CD4-positive, alpha-beta T cell treated with Interleukin-2 at 100 ng/mL for 4 hours (primary cell): ENCODE data around the gene KIR2DL1.
"Not testable (repeated sequence)": the region's sequence is repeated elsewhere in the genome, so short reads cannot be mapped to it uniquely, and the experiment has no call there.

ENCODE experiments used
- DNase-seq: peaks from one replicate; pipeline ENCODE4 v3.0.0-alpha.2; 2020; ENCODE audit warnings: low spot score

KIR2DL1 gene

DNA sequence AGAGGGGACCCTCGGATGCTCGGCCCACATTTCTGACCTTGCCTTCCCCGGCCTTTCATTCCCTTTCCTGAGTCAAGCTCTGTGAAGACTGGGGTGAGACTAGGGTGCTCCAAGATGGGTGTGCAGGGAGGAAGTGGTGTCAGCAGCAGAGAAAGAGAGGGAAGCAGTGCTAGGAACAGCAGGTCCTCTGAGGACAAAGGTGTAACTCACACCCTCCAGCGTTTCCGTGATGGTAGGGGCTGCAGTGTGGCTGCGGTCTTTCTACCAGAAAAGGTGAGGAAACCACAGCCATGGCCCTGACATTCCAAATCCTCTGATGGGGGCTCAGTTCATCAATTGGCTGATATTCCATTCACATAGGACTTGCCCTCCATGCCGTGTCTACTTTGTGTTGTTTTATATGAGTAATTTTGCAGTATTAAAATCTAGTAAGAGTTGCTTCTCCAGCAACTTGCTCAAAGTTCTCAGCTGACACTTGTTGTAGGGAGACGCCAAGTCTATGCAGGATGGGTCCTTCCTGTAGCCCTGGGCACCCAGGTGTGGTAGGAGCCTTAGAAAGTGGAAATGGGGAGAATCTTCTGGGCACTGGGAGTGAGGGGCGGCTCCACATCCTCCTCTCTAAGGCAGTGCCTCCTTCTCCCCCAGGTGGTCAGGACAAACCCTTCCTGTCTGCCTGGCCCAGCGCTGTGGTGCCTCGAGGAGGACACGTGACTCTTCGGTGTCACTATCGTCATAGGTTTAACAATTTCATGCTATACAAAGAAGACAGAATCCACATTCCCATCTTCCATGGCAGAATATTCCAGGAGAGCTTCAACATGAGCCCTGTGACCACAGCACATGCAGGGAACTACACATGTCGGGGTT, 48.3 kb downstream of the KIR2DL1 start:
- no peak for DNase-seq

GRCh38 chr19:54824416-54824815, 54.8 kb downstream of the KIR2DL1 start:
- DNase-seq, result not testable (repeated sequence)

GRCh38 chr19:54825326-54825725, 55.7 kb downstream of the KIR2DL1 start:
- DNase-seq, result not testable (repeated sequence)

- DNase-seq, result not testable (repeated sequence)
Measured at GRCh38 chr19:54828064-54828463, 58.5 kb downstream of the KIR2DL1 start.

GRCh38 chr19:54832496-54832895, 62.9 kb downstream of the KIR2DL1 start, which contains the start of gene KIR2DS4:
Gene KIR2DS4 (plus strand): TSS chr19:54832676.
- not testable (repeated sequence) for DNase-seq
